AG08395 (cell line): ENCODE results near the gene RPS6KL1.

Source experiments
- DNase-seq: peaks from one replicate; pipeline ENCODE4 v3.0.0; 2012; ENCODE audit warnings: mixed read lengths, low spot score

RPS6KL1 gene

DNA sequence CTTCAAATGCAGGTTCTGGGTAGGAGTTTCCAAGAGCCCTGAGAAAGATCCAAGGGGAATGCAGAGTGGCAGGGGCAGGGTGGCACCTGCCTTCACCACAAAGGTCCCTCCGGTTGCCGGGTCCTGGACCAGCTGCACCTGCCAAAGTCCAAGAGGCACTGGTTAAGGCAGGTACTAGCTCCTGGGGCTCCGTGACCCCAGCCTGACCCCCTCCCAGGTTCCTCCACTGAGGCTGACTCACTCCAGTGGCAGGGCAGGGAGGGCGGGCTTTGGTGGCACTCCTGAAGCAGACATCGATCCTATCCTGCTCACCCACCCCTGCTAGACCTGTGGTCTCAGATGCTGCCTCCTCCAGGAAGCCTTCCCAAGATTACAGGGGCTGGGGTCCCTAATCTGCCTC is 11.4 kb downstream of the RPS6KL1 start:
- DNase-seq, result no peak

GRCh38 chr14:74911221-74911620 is 11.8 kb downstream of the RPS6KL1 start:
- DNase-seq, result no peak

DNA sequence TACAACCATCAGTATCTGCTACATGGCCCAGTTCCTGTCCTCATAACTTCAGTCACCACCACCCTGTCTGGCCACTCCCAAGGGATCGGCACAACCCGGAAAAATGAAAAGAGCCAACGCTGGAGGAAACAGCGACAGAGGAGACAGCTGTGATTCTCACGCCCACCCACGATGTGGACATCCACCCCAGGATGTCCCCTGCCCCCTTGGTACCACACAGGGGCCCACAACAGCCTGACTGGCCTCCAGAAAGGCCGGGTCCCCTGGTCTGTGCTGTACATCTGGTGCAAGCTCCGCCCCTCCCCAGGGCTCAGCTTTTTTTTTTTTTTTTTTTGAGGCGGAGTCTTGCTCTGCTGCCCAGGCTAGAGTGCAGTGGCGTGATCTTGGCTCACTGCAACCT is 12.5 kb downstream of the RPS6KL1 start:
- DNase-seq, result peak; percentile 18

GRCh38 chr14:74909911-74910310 is 13.1 kb downstream of the RPS6KL1 start:
- DNase-seq, result no peak

DNA sequence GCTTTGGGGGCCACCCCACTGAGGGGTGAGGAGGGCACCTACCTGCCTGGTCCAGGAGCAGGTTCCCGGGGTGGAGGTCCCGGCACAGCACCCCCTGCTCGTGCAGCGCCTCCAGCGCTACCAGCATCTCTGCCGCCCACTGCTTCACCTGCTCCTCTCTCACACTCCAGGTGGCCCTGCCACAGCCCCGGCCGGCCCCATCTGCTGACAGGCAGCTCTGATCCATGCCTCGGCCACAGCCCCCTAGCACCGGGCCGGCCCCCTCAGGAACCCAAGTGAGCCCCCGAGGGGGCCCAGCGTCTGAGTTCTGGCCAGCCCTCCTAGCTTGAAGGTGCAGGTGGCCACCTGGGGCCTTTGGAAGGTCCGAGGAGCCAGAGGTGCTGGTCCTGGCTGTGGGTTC is 13.6 kb downstream of the RPS6KL1 start:
- DNase-seq, result no peak

GRCh38 chr14:74908861-74909341 is 14.2 kb downstream of the RPS6KL1 start:
- no peak for DNase-seq

DNA sequence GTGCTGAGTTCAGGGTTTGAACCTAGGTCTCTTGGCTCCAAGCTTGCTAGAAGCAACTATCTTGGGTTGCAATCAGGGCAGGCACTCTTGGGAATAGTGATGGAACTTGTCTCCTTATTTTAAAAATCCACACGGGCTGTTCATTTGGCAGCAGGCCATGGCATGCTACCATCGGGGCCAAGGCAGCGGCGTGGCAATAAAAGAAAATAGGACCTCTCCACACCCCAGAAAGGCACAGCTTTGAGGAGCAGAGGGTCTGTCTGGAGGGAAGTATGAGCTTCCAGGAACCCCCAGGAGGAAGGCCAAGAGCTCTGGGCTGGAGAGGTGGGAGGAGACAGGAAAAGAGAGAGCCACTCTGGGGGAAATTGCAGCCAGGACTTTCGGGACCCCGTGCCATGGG is 15.3 kb downstream of the RPS6KL1 start:
- DNase-seq, result no peak

DNA sequence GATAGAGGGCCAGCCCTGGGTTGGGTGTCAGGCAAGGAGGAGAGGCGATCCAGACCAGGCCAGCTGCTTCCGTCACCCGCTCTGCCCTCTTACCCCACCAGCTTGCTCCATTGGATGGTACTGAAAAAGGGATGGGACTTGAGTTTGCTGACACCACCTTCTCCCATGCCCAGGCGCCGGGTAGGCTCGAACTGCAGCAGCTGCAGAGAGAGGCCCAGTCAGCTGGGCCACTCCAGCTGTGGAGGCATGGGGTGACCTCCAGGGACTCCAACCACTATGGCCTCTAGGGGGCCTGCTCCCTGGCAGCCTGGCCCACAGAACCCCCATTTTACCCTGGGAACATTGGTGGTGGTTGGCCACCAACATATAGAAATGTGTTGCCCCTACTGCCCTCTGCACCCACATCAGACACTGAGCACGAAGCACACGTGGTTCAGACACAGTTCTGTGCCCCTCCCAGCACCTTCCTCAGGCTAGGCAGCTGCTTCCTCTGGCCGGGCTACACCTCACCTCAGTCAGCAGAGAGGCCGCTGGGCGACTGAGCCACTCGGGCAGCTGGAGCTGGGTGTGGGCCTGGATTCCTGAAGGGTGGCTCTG is 16.0 kb downstream of the RPS6KL1 start:
- no peak for DNase-seq

DNA sequence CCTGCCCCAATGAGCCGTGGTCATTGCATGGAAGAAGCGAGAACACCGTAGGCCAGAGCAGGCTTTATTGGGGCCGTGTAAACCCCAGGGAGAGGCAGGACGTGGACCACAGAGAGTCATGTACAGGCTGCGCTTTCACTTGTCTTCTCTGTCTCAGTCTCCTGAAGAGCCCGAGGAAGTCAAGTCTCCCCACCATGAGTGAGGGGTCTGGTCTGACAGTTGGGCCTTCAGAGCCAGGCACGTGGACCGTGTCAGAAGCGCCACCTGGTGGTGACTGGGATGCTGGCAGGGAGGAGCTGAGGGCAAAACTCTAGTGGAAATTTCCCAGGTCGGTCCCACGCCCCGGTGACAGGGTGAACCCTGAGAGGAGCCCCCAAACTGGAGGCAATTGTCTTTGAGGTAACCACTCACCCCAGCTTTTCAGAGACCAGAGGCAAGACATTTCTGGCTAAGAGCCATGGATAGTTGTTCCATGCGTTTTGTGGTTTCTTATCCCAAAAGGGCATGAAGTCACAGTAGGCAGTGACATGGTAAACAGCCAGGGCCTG is 17.4 kb downstream of the RPS6KL1 start:
- peak; percentile 82 for DNase-seq

DNA sequence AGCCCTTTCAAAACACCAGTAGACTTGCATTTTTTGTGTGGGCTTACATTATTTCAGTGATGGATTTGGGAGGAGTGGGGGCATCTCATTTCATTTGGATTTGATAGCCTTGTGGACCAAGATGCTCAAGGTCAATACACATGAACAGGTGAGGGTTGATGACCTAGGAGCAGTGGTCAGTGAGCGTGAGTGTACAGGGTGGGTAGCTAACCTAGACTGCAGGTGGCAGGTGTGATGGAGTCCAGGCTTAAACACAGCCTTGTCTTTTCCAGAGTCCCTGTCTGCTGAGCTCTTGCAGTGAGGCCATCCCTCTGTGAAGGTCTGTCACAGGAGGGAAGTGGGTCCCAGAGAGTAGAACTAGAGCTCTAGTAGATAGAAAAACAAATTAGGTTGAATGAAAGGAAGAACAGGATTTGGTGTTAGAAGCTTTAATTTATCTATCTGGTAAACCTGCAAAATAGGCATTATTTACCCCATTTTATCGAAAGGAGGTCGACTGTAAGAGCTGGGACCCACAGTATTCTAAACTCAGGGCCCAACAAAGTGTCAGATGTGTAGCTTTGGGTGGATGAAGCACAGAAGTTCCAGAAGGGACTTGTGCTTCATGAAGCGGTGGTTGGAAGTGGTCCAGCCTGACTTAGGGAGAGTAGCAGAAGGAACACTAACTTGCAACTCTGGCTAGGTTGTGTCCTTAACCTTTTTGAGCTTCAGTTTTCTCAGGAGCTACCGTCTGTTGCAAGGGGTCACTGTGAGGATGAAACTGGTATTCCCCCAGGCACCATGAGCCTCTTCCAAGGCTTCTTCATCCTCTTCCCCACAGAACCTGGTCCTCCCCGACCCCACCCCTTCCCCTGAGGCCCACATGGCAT is 18.2 kb downstream of the RPS6KL1 start:
- no peak for DNase-seq

- no peak for DNase-seq
Observed at GRCh38 chr14:74902941-74903705, 19.9 kb downstream of the RPS6KL1 start.

DNA sequence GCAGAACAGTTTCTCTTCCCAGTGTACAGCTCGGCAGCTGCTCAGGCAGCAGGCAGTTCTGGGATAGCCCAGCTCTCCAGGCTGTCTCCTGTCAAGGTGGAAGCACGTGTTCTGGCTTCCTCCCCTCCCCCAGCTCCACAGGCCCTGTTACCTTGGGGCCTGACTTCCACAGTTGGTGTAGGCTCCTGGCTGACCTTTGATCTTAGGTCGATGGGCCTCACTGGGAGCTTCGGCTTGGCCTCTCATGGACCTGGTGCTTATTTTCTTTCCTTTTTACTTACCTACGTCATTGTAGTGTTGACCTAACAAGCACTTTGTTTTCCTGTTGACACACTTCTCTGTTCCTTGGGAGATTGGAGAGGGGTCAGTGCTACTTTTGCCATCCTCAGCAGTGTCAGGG is 24.4 kb downstream of the RPS6KL1 start:
- DNase-seq, result no peak

DNA sequence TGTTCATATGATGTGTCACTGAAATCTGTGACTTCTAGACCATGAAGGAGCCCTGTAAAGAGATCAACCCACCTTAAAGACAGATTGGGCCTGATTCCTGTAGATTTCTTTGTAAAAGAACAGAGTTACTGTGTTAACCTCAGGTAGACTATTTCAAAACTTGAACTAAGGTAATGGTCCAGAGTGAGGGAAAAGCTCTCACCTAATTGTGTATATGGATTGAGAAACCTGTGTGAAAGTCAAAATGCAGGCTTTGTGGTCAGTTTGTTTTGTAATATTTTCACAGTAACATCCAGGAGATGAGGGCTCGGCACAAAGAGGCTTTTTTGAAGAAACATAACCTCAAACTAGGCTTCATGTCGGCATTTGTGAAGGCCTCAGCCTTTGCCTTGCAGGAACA is 25.0 kb downstream of the RPS6KL1 start:
- no peak for DNase-seq

DNA sequence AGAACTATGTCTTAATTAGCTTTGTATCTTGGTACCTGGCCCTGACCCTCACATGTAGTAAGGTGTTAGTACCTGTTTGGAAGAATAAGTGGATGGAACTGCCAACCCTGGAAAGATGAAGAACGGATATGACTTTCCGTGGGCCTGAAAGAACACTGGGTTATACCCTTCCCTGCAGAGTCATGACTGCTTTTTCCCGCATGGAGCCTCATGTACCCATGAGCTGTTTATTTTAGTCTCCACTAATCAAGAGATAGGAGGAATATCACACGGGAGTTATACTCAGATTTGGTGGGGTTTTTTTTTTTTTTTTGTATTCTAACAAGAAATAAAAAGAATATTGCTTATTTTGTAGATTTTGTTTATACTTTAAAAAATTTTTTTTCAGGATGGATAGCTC is 25.4 kb downstream of the RPS6KL1 start:
- DNase-seq, result no peak

- DNase-seq, result no peak
Observed at GRCh38 chr14:74896400-74896799, 26.7 kb downstream of the RPS6KL1 start.

DNA sequence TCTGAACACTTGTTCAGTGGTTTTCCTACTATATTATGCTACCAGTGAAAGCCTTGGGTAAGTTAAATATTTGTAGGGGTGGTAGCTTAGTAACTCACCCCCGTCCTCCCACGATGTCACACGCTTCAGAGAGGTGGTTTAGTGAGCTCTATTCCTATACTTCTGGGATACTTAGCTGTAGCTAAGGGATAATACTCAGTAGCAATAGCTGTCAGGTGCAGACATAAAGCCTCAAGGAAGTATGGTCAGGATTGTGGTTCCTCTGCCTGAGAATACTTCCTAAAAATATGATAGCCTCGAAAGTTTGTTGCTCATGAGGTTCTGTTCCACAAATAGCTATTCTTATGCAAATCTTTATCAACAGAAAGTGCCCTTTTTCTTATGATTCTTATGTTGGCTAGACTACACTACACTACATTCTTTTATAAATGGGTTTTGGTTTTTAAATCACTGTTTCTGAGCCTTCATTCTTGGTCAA is 29.4 kb downstream of the RPS6KL1 start:
- DNase-seq, result no peak

- no peak for DNase-seq
Observed at GRCh38 chr14:74892745-74893144, 30.3 kb downstream of the RPS6KL1 start.

DNA sequence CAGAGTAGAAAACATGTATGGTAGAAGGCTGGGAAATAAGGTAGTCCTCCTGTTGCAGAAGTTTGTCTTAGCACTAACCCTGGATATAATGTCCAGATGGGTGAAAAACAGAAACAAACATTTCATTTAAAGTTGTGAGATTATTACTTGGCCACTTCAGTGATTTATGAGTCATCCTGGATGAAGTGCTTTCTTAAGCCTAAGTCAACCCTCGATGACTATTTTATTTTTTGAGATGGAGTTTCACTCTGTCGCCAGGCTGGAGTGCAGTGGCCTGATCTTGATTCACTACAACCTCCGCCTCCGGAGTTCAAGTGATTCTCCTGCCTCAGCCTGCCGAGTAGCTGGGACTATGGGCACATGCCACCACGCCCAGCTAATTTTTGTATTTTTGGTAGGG is 31.2 kb downstream of the RPS6KL1 start:
- no peak for DNase-seq

DNA sequence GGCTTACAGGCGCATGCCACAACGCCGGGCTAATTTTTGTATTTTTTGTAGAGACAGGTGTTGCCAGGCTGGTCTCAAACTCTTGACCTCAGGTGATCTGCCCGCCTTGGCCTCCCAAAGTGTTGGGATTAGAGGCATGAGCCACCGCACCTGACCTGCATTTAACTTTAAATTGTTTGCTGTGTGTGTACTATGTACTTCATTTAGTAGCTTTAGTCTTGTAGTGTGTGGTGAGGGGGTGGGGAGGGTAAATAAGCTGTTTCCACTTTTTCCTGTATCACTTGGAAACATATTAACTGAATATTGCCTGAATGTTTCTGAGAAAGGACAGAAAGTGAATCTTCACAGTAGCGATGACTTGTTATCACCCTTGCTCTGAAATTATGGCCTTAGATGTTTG is 32.8 kb downstream of the RPS6KL1 start:
- DNase-seq, result no peak

- DNase-seq, result no peak
Observed at GRCh38 chr14:74888164-74889158, 34.6 kb downstream of the RPS6KL1 start.

DNA sequence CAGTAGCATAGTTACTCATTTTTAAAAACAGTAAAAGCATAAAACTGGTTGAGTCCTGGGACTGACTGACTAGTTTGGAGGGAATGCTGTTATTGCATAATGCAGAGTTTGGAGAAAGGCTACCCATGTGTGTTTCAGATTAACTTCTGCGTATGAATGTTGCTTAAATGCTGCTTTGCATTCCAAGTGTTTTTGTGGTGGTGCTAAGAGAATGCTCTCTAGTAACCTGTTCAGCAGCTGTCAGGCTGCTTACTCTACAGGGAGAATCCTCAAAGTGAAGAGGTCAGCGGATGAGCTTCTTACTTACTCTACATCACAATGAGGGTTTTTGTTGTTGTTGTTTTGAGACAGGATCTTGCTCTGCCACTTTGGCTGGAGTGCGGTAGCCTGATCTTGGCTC is 37.1 kb downstream of the RPS6KL1 start:
- DNase-seq, result peak; percentile 92
